ENCODE measurements around the gene CNEP1R1. TPM values are rescaled to one million over a fixed set of nuclear protein-coding genes. Genes with fewer than 3 reads are reported as not detected.

The CNEP1R1 gene
- total RNA-seq, result 13.6 and 20.7 TPM in 2 replicates

DNA sequence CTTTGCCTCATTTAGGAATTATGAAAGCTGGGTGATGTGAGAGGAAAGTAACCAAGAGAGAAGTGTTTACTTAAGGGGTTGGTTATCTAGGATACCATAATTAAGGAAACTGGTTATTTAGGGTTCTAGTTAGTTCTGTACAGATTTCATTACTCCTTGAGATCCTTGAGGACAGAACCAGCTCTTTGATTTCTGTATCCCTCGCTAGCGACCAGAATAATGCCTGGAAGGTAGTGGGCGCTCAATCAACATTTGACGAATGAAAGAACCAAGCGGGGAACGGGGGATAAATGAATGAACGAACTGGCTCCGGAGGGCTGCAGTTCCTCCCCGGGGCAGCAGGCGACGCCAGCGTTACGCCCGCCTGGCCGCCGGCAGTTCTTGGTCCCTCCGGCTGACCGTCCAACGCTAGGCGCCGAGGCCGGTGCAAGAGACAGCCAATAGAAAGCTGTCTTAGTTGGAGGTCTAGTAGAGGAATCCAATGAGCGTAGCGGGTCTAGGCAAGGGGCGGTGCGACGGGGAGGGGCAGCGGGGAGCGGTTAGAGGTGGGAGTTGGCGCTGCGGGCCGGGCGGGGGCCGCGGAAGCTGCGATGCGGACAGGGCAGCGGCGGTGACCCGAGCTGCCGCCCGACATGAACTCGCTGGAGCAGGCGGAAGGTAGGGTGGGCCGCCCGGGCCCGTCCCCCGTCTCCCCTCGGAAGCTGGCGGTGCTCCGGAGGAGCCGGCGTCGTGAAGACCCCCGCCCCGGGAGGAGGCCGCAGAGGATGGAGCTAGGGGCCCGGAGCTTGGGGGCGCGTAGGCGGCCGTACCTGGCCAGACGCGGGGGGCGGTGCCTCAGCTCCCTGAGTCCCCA is at the start of gene CNEP1R1:
CNEP1R1 (plus strand) TSS at position 542 of the 853 bp plus-strand sequence; CDS start at position 633, 91 bp downstream.

DNA sequence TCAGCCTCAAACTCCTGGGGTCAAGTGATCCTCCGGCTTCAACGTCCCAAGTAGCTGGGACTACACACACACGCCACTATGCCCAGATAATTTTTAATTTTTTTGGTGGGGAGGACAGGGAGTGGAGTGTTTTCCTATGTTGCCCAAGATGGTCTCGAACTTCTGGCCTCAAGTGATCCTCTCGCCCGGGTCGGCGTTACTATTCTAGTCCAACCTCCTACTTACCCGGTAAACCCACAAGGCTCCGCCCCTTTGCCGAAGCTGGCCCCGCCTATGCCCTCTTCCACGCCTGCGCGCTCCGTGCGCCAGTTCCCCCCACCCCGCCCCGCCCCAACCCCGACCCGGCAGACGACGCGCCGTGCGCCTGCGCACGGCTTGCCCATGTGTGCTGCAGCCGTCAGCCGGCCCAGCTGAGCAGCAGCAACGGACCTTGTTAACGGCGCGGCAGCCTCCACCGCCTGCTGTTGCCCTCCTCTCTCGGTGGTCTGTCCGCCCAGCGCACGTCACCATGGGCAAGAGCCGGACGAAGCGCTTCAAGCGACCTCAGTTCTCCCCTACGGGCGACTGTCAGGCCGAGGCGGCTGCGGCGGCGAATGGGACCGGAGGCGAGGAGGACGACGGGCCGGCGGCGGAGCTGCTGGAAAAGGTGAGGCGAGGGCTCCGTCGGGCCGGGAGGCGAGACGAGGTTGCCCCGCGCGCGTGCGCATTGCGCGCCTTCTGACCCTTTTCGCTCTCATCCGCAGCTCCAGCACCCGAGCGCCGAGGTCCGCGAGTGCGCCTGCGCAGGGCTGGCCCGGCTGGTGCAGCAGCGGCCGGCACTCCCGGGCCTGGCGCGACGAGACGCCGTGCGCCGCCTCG is 40.8 kb downstream of the CNEP1R1 start, which contains the start of gene HEATR3:
HEATR3 (plus strand) TSS at position 347 of the 858 bp plus-strand sequence; CDS start at position 509, 162 bp downstream.

Other genes with a start within 250 kb of the CNEP1R1 start
- gene ZNF423, start 169.1 kb upstream of the CNEP1R1 start, total RNA-seq, result under 0.01 and 0.21 TPM in 2 replicates
- gene HEATR3, start 40.7 kb downstream of the CNEP1R1 start, total RNA-seq, result 36.4 and 41.3 TPM in 2 replicates
- gene TENT4B, start 128.1 kb downstream of the CNEP1R1 start, total RNA-seq, result 11.3 and 14.7 TPM in 2 replicates
- 25.6 and 55.2 TPM in 2 replicates for gene ADCY7, start 241.3 kb downstream of the CNEP1R1 start, total RNA-seq

Measured in tracheal epithelial cell (primary cell).